IPS-11a (cell line): ENCODE results near the gene SULF2.
"Not testable (repeated sequence)": the region's sequence is repeated elsewhere in the genome, so short reads cannot be mapped to it uniquely, and the experiment has no call there.

ENCODE experiments used
- H3K4me3 ChIP-seq: one replicate; pipeline ENCODE4 v1.5.1; 2013; ENCODE audit warnings: low read depth, low read length, control low read depth

The SULF2 gene

GRCh38 chr20:47804972-47805371 lies 19.7 kb upstream of the SULF2 start:
- not testable (repeated sequence) for H3K4me3 ChIP-seq

GRCh38 chr20:47804224-47804825 lies 19.0 kb upstream of the SULF2 start:
- not testable (repeated sequence) for H3K4me3 ChIP-seq

GRCh38 chr20:47802975-47803374 lies 17.7 kb upstream of the SULF2 start:
- no peak overlapping the region for H3K4me3 ChIP-seq

GRCh38 chr20:47802226-47802920 lies 17.1 kb upstream of the SULF2 start:
- no peak overlapping the region for H3K4me3 ChIP-seq

GRCh38 chr20:47801759-47802158 lies 16.5 kb upstream of the SULF2 start:
- H3K4me3 ChIP-seq = no peak overlapping the region

- no peak overlapping the region for H3K4me3 ChIP-seq
Observed at GRCh38 chr20:47801079-47801478, 15.8 kb upstream of the SULF2 start.

- H3K4me3 ChIP-seq = no peak overlapping the region
Observed at GRCh38 chr20:47800623-47801022, 15.3 kb upstream of the SULF2 start.

- H3K4me3 ChIP-seq = no peak overlapping the region
Observed at GRCh38 chr20:47799116-47799715, 13.9 kb upstream of the SULF2 start.

GRCh38 chr20:47796971-47797370 lies 11.7 kb upstream of the SULF2 start:
- no peak overlapping the region for H3K4me3 ChIP-seq

GRCh38 chr20:47795214-47795907 lies 10.1 kb upstream of the SULF2 start:
- no peak overlapping the region for H3K4me3 ChIP-seq

- not testable (repeated sequence) for H3K4me3 ChIP-seq
Observed at GRCh38 chr20:47794264-47794663, 9.0 kb upstream of the SULF2 start.

- H3K4me3 ChIP-seq = no peak overlapping the region
Observed at GRCh38 chr20:47792021-47792618, 6.8 kb upstream of the SULF2 start.

- H3K4me3 ChIP-seq = no peak overlapping the region
Observed at GRCh38 chr20:47791084-47791599, 5.9 kb upstream of the SULF2 start.

- no peak overlapping the region for H3K4me3 ChIP-seq
Observed at GRCh38 chr20:47790580-47790965, 5.3 kb upstream of the SULF2 start.

GRCh38 chr20:47789764-47790579 lies 4.7 kb upstream of the SULF2 start:
- no peak overlapping the region for H3K4me3 ChIP-seq

- no peak overlapping the region for H3K4me3 ChIP-seq
Observed at GRCh38 chr20:47789081-47789763, 3.9 kb upstream of the SULF2 start.

- no peak overlapping the region for H3K4me3 ChIP-seq
Observed at GRCh38 chr20:47788741-47789080, 3.4 kb upstream of the SULF2 start.

GRCh38 chr20:47786765-47787107 lies 1.5 kb upstream of the SULF2 start:
- peak overlapping the region; percentile 55 for H3K4me3 ChIP-seq

GRCh38 chr20:47785854-47786764 lies 828 bp upstream of the SULF2 start:
- peak overlapping the region; percentile 55 for H3K4me3 ChIP-seq
